GM19099 (cell line): Measurements from ENCODE around the gene ADORA1.

Experiments used
- POLR2A ChIP-seq: IDR thresholded peaks from 3 replicates; pipeline ENCODE4 v1.6.1; 2011; ENCODE audit warnings: low read depth; ENCODE audit not compliant: insufficient read length; ENCODE audit errors: extremely low read depth

Gene ADORA1

GRCh38 chr1:203174324-203174985, 46.9 kb downstream of the ADORA1 start:
- no peak for TF ChIP-seq POLR2A

- no peak for TF ChIP-seq POLR2A
Measured at GRCh38 chr1:203175237-203175826, 47.8 kb downstream of the ADORA1 start, which contains the start of gene MYBPH. Gene MYBPH (minus strand): TSS chr1:203175826. CDS start chr1:203175755, 71 bp downstream.

GRCh38 chr1:203175827-203176241, 48.3 kb downstream of the ADORA1 start:
- no peak for TF ChIP-seq POLR2A

- no peak for TF ChIP-seq POLR2A
Measured at GRCh38 chr1:203176273-203177035, 48.9 kb downstream of the ADORA1 start.

GRCh38 chr1:203177036-203177405, 49.5 kb downstream of the ADORA1 start:
- TF ChIP-seq POLR2A: no peak

GRCh38 chr1:203177470-203178039, 50.0 kb downstream of the ADORA1 start:
- TF ChIP-seq POLR2A: no peak

- TF ChIP-seq POLR2A: no peak
Measured at GRCh38 chr1:203178083-203178482, 50.6 kb downstream of the ADORA1 start.

GRCh38 chr1:203178821-203179666, 51.5 kb downstream of the ADORA1 start:
- TF ChIP-seq POLR2A: no peak

GRCh38 chr1:203179667-203180005, 52.1 kb downstream of the ADORA1 start:
- no peak for TF ChIP-seq POLR2A

- no peak for TF ChIP-seq POLR2A
Measured at GRCh38 chr1:203180611-203181330, 53.2 kb downstream of the ADORA1 start.

- no peak for TF ChIP-seq POLR2A
Measured at GRCh38 chr1:203181586-203182386, 54.3 kb downstream of the ADORA1 start.

- no peak for TF ChIP-seq POLR2A
Measured at GRCh38 chr1:203182387-203182953, 54.9 kb downstream of the ADORA1 start.

GRCh38 chr1:203183828-203184227, 56.3 kb downstream of the ADORA1 start:
- TF ChIP-seq POLR2A: no peak
